ENCODE measurements around the gene PKD2L2. TPM values are rescaled to one million over a fixed set of nuclear protein-coding genes. Genes with fewer than 3 reads are reported as not detected.

The PKD2L2 gene
- polyA plus RNA-seq, 2 of the 4 experiments (the other 2 are of a cell fraction), result 0.04 to 0.05 TPM

Other genes with a start within 250 kb of the PKD2L2 start
- 1.1 and 1.4 TPM in 2 replicates for gene KLHL3, start 153.4 kb upstream of the PKD2L2 start, polyA plus RNA-seq (2011; rRNA removed)
- gene KLHL3, start 153.4 kb upstream of the PKD2L2 start, polyA plus RNA-seq (2017; fragmentation: RNase III; extraction: RNeasy Plus Mini Kit Qiagen cat#74134 plus additional on column Dnase treatment), result 0.31 to 0.46 TPM (median 0.35 TPM) in 3 replicates
- gene HNRNPA0, start 135.1 kb upstream of the PKD2L2 start, polyA plus RNA-seq (2011; rRNA removed), result 13.6 and 17.0 TPM in 2 replicates
- 47.9 to 51.2 TPM (median 49.4 TPM) in 3 replicates for gene HNRNPA0, start 135.1 kb upstream of the PKD2L2 start, polyA plus RNA-seq (2017; fragmentation: RNase III; extraction: RNeasy Plus Mini Kit Qiagen cat#74134 plus additional on column Dnase treatment)
- gene MYOT, start 21.6 kb upstream of the PKD2L2 start, polyA plus RNA-seq (2011; rRNA removed), result 0.08 and 0.13 TPM in 2 replicates
- not detected in 3 replicates for gene MYOT, start 21.6 kb upstream of the PKD2L2 start, polyA plus RNA-seq (2017; fragmentation: RNase III; extraction: RNeasy Plus Mini Kit Qiagen cat#74134 plus additional on column Dnase treatment)
- 12.2 and 15.1 TPM in 2 replicates for gene FAM13B, start 143.6 kb downstream of the PKD2L2 start, polyA plus RNA-seq (2011; rRNA removed)
- 14.9 to 17.4 TPM (median 15.4 TPM) in 3 replicates for gene FAM13B, start 143.6 kb downstream of the PKD2L2 start, polyA plus RNA-seq (2017; fragmentation: RNase III; extraction: RNeasy Plus Mini Kit Qiagen cat#74134 plus additional on column Dnase treatment)
- not detected in 2 replicates for gene WNT8A, start 194.6 kb downstream of the PKD2L2 start, polyA plus RNA-seq (2011; rRNA removed)
- not detected in 3 replicates for gene WNT8A, start 194.6 kb downstream of the PKD2L2 start, polyA plus RNA-seq (2017; fragmentation: RNase III; extraction: RNeasy Plus Mini Kit Qiagen cat#74134 plus additional on column Dnase treatment)
- not detected in 2 replicates for gene NME5, start 250.0 kb downstream of the PKD2L2 start, polyA plus RNA-seq (2011; rRNA removed)
- not detected in 3 replicates for gene NME5, start 250.0 kb downstream of the PKD2L2 start, polyA plus RNA-seq (2017; fragmentation: RNase III; extraction: RNeasy Plus Mini Kit Qiagen cat#74134 plus additional on column Dnase treatment)

Measured in A549 (cell line).